ENCODE results near the gene HNF1A. TPM values are rescaled to one million over a fixed set of nuclear protein-coding genes. Genes with fewer than 3 reads are reported as not detected.

The HNF1A gene
- total and polyA plus RNA-seq, 2 donors (not counting 1 experiment from before 2014, with no cell fraction given): not detected

DNA sequence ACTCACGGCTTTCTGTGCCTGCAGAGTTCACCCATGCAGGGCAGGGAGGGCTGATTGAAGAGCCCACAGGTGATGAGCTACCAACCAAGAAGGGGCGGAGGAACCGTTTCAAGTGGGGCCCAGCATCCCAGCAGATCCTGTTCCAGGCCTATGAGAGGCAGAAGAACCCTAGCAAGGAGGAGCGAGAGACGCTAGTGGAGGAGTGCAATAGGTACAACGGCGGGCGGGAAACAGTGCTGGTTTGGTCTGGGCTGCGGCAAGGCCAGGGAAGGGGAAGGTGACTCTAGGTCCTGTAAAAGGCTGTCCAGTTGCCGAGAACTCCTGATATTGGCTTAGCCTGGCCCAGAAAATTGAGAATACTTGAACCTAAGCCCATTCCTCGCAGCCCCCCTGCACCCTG, 15.2 kb downstream of the HNF1A start:
- H3K36me3 ChIP-seq (ENCODE audit: control insufficient read depth, insufficient read depth, low read length): no peaks in the 10 kb centered on the region
- no peak for DNase-seq (ENCODE audit: low read depth in 2 of 2)
- no peaks in the 10 kb centered on the region for H4K20me1 ChIP-seq (ENCODE audit: control insufficient read depth, extremely low read depth, insufficient read depth, low read length)
- no peak overlapping the region for H3K27ac ChIP-seq (ENCODE audit: insufficient read depth, low read length)
- H3K9me3 ChIP-seq (ENCODE audit: control insufficient read depth, insufficient read depth, low read depth, low read length): no peaks in the 10 kb centered on the region
- H3K4me3 ChIP-seq (replicated peaks in 1 of 4; ENCODE audit: control extremely low read depth in 1 of 4, insufficient read depth in 1 of 4, low read depth in 3 of 4, low read length in 4 of 4): no peak overlapping the region
- no peaks in the 10 kb centered on the region for H3K4me1 ChIP-seq (ENCODE audit: control insufficient read depth, extremely low read depth, insufficient read depth, low read length)
- H3K27me3 ChIP-seq (ENCODE audit: control insufficient read depth, insufficient read depth, low read length): peaks cover 8% of the 10 kb centered on the region
- no peak overlapping the region for H3K4me2 ChIP-seq (ENCODE audit: extremely low read depth, insufficient read depth, low read length)
- no peak overlapping the region for H2AFZ ChIP-seq (ENCODE audit: low read length)
- TF ChIP-seq EZH2 (IDR thresholded peaks at IDR 0.05; ENCODE audit: low read length, missing control alignments): no peak
- TF ChIP-seq, protein P1, sequence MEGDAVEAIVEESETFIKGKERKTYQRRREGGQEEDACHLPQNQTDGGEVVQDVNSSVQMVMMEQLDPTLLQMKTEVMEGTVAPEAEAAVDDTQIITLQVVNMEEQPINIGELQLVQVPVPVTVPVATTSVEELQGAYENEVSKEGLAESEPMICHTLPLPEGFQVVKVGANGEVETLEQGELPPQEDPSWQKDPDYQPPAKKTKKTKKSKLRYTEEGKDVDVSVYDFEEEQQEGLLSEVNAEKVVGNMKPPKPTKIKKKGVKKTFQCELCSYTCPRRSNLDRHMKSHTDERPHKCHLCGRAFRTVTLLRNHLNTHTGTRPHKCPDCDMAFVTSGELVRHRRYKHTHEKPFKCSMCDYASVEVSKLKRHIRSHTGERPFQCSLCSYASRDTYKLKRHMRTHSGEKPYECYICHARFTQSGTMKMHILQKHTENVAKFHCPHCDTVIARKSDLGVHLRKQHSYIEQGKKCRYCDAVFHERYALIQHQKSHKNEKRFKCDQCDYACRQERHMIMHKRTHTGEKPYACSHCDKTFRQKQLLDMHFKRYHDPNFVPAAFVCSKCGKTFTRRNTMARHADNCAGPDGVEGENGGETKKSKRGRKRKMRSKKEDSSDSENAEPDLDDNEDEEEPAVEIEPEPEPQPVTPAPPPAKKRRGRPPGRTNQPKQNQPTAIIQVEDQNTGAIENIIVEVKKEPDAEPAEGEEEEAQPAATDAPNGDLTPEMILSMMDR (conservative IDR thresholded peaks at IDR 0.05 in 1 of 2, IDR thresholded peaks at IDR 0.05 in 1 of 2; ENCODE audit: low read depth in 1 of 2, low read length in 2 of 2): no peak
- H3K9ac ChIP-seq (ENCODE audit: insufficient read depth, low read length): no peak overlapping the region
- no peaks in the 10 kb centered on the region for H3K79me2 ChIP-seq (ENCODE audit: control insufficient read depth, insufficient read depth, low read length)

- no peak overlapping the region for H3K4me2 ChIP-seq (ENCODE audit: extremely low read depth, insufficient read depth, low read length)
- H3K9ac ChIP-seq (ENCODE audit: insufficient read depth, low read length): no peak overlapping the region
- DNase-seq (ENCODE audit: low read depth in 2 of 2): no peak
- no peak overlapping the region for H3K4me3 ChIP-seq (replicated peaks in 1 of 4; ENCODE audit: control extremely low read depth in 1 of 4, insufficient read depth in 1 of 4, low read depth in 3 of 4, low read length in 4 of 4)
- no peaks in the 10 kb centered on the region for H3K79me2 ChIP-seq (ENCODE audit: control insufficient read depth, insufficient read depth, low read length)
- H3K36me3 ChIP-seq (ENCODE audit: control insufficient read depth, insufficient read depth, low read length): no peaks in the 10 kb centered on the region
- no peaks in the 10 kb centered on the region for H3K9me3 ChIP-seq (ENCODE audit: control insufficient read depth, insufficient read depth, low read depth, low read length)
- TF ChIP-seq, protein P1 (conservative IDR thresholded peaks at IDR 0.05 in 1 of 2, IDR thresholded peaks at IDR 0.05 in 1 of 2; ENCODE audit: low read depth in 1 of 2, low read length in 2 of 2): no peak
- no peak for TF ChIP-seq EZH2 (IDR thresholded peaks at IDR 0.05; ENCODE audit: low read length, missing control alignments)
- H2AFZ ChIP-seq (ENCODE audit: low read length): no peak overlapping the region
- peaks cover 8% of the 10 kb centered on the region for H3K27me3 ChIP-seq (ENCODE audit: control insufficient read depth, insufficient read depth, low read length)
- no peak overlapping the region for H3K27ac ChIP-seq (ENCODE audit: insufficient read depth, low read length)
- H4K20me1 ChIP-seq (ENCODE audit: control insufficient read depth, extremely low read depth, insufficient read depth, low read length): no peaks in the 10 kb centered on the region
- H3K4me1 ChIP-seq (ENCODE audit: control insufficient read depth, extremely low read depth, insufficient read depth, low read length): no peaks in the 10 kb centered on the region
Measured at GRCh38 chr12:120994059-120994458, 15.7 kb downstream of the HNF1A start.

- Histone ChIP-seq H3K4me1 (ENCODE audit: control insufficient read depth, extremely low read depth, insufficient read depth, low read length) (no peaks in the 10 kb centered on the region), H3K27ac (ENCODE audit: insufficient read depth, low read length) (no peak overlapping the region), H3K4me3 (replicated peaks in 1 of 4; ENCODE audit: control extremely low read depth in 1 of 4, insufficient read depth in 1 of 4, low read depth in 3 of 4, low read length in 4 of 4) (no peak overlapping the region), H2AFZ (ENCODE audit: low read length) (no peak overlapping the region), H3K9me3 (ENCODE audit: control insufficient read depth, insufficient read depth, low read depth, low read length) (no peaks in the 10 kb centered on the region), H3K27me3 (ENCODE audit: control insufficient read depth, insufficient read depth, low read length) (peaks cover 8% of the 10 kb centered on the region), H3K4me2 (ENCODE audit: extremely low read depth, insufficient read depth, low read length) (no peak overlapping the region), H4K20me1 (ENCODE audit: control insufficient read depth, extremely low read depth, insufficient read depth, low read length) (no peaks in the 10 kb centered on the region), H3K36me3 (ENCODE audit: control insufficient read depth, insufficient read depth, low read length) (no peaks in the 10 kb centered on the region), H3K79me2 (ENCODE audit: control insufficient read depth, insufficient read depth, low read length) (no peaks in the 10 kb centered on the region), H3K9ac (ENCODE audit: insufficient read depth, low read length) (no peak overlapping the region)
- DNase-seq (ENCODE audit: low read depth in 2 of 2): no peak
- TF ChIP-seq EZH2 (IDR thresholded peaks at IDR 0.05; ENCODE audit: low read length, missing control alignments): no peak
- TF ChIP-seq, protein P1 (conservative IDR thresholded peaks at IDR 0.05 in 1 of 2, IDR thresholded peaks at IDR 0.05 in 1 of 2; ENCODE audit: low read depth in 1 of 2, low read length in 2 of 2): no peak
Measured at GRCh38 chr12:120994589-120995337, 16.4 kb downstream of the HNF1A start.

Data from fibroblast of lung (primary cell).